Measurements from ENCODE around the gene SLC8A2.
"Not testable (repeated sequence)": the region's sequence is repeated elsewhere in the genome, so short reads cannot be mapped to it uniquely, and the experiment has no call there.

The SLC8A2 gene

DNA sequence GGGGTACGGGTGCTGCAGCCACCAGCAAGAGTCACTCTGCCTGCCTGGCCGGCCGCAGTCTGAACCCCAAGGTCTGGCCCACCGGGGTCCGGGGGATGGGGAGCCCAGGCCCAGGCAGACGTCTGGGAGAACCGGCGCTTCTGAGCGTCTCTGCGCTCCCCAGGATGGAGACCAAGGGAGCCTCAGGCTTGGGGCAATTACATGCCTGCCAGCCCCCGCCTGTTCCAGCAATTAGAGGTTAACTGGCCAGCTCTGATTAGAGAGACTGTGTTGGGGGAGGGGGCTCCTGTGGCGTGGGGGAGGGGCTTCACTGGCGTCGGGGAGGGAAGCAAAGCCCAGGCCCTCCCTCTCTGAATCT is 64.3 kb downstream of the SLC8A2 start:
- no peak for DNase-seq

GRCh38 chr19:47406711-47407416 is 64.8 kb downstream of the SLC8A2 start:
- DNase-seq, result no peak

GRCh38 chr19:47405854-47406417 is 65.8 kb downstream of the SLC8A2 start:
- DNase-seq, result no peak

GRCh38 chr19:47405197-47405550 is 66.5 kb downstream of the SLC8A2 start:
- no peak for DNase-seq

DNA sequence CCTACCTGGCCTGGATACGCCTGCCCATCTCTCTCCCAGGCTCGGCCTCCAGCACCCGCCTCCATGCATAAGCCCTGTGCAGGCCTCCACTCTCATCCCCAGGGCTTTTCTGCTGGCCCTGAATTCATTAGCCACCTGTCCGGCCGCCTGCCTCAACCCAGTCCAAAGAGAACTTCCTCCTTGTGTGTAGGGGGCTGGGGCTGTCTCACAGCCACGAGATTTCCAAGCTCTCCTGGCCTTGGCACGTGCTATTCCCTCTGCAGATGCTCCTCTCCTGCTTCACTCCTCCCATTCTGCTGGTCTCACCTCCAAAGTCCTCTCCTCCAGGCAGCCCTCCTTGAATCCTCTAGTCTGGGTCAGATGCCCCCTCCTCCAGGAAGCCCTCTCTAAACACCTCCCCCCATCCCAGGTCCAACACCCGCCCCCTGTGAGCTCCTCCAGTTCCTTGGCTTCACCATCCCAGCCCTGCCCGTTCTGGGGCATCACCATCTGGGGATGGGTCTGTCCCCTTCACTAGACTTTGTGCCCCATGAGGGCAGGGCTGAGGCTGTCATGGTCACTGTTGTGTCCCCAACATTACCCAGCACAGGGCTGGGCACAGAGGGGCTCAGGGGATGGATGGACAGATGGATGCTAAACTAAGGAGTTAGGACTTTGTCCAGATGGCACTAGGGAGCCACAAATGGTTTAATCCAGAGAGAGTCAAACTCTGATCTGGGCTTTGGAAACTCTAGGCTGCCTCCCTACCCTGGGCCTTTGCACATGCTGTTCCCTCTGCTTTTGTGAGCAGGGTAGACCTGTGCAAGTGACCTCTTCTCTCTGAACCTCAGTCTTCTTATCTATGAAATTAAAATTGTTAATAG is 67.1 kb downstream of the SLC8A2 start:
- DNase-seq, result no peak

DNA sequence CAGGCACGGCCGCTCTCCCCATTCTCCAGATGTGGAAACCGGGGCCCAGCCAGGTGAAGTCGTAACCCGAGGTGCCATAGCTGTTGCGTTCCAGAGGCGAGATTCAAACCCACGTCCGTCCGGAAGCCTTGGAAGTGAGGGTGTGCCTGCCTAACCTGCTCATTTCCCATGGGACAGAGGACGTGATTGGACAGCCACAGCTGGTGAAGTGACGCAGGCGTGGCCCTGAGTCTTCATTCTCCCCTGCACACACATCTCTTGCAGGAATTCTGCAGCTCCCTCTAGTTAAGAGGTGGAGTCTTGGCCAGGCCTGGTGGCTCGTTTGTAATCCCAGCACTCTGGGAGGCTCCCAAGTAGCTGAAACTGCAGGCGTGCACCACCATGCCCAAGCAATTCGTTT is 69.2 kb downstream of the SLC8A2 start:
- DNase-seq, result no peak

DNA sequence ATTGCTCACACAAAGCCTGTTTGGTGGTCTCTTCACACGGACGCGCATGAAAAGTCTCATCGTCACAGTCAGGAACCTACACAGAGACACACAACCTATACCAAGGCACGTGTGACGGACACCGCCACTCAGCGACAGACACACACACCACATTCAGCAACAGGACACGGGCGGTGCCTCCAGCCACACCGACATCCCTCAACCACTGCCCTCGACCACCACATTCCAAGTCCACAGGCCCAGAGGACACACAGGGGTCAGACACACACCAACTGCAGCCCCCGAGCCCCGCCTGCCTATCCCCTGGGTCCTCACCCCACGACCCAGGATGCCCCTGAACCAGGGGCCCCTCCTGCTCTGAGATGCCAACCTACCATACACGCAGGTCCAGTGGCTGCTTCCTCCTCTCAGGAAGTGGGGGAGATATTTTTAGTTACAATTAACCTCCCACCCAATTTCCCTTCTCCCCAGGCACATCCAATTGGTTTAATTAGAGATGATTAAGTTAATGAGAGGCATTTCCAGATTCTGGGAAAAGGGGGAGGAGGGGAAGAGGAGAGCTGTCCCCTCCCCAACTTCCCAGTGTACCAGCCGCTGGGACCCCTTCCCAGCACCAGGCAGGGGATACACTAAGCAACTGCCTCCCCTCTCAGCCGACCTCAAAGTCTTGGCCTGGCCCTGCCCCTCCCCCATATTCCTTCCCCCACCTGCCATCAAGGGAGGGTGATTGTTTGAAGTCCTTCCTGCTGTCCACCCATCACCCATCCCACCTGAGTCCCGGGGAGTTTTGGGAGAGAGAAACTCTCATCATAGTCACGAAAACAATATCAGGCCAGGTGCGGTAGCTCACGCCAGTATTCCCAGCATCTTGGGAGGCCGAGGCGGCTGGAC is 72.7 kb downstream of the SLC8A2 start:
- DNase-seq, result no peak

- DNase-seq, result peak; percentile 79
These were observed 80.0 kb downstream of the SLC8A2 start for GRCh38 chr19:47391510-47392223.

- no peak for DNase-seq
These were observed 80.9 kb downstream of the SLC8A2 start for GRCh38 chr19:47390533-47391488.

DNA sequence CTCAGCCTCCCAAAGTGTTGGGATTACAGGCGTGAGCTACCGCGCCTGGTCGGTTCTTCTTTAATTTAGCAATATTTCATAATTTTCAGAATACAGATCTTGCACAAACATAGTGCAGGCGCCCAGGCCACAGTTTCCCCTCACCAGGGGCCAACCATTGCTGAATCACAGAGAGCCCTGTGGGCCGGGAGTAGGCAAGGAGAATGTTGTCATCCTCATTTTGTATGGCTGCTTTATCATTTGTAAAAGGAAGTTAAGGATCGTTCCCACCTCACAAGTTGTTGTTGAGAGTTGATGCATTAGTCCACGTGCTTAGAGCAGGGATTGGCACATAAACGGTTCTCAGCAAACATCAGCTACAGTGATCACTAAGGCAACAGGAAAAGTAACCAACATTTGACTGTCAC is 82.5 kb downstream of the SLC8A2 start:
- DNase-seq, result no peak

DNA sequence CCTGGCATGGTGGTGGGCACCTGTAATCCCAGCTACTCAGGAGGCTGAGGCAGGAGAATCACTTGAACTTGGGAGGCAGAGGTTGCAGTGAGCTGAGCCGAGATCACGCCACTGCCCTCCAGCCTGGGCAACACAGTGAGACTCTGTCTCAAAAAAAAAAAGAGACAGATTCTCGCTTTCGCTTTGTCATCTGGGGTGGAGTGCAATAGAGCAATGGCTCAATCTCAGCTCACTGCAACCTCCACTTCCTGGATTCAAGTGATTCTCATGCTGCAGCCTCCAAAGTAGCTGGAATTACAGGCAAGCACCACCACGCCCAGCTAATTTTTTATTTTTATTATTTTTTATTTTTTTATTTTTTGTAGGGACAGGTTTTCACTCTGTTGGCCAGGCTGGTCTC is 83.0 kb downstream of the SLC8A2 start:
- not testable (repeated sequence) for DNase-seq

DNA sequence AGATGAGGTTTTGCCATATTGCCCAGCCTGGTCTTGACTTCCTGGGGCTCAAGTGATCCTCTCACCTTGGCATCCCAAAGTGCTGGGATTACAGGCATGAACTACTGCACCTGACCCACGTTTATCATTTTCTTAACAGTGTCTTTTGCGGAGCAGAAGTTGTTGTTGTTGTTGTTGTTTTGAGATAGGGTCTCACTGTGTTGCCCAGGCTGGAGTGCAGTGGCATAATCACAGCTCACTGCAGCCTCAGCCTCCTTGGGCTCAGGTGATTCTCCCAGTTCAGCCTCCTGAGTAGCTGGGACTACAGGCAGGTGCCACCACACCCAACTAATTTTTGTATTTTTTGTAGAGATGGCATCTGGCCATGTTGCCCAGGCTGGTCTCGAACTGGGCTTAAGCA is 84.1 kb downstream of the SLC8A2 start:
- not testable (repeated sequence) for DNase-seq

GRCh38 chr19:47386582-47386981 is 85.1 kb downstream of the SLC8A2 start:
- not testable (repeated sequence) for DNase-seq

GRCh38 chr19:47384533-47384932 is 87.2 kb downstream of the SLC8A2 start:
- not testable (repeated sequence) for DNase-seq

GRCh38 chr19:47383890-47384289 is 87.8 kb downstream of the SLC8A2 start:
- not testable (repeated sequence) for DNase-seq

- DNase-seq, result no peak
These were observed 89.9 kb downstream of the SLC8A2 start for GRCh38 chr19:47381653-47382279.

DNA sequence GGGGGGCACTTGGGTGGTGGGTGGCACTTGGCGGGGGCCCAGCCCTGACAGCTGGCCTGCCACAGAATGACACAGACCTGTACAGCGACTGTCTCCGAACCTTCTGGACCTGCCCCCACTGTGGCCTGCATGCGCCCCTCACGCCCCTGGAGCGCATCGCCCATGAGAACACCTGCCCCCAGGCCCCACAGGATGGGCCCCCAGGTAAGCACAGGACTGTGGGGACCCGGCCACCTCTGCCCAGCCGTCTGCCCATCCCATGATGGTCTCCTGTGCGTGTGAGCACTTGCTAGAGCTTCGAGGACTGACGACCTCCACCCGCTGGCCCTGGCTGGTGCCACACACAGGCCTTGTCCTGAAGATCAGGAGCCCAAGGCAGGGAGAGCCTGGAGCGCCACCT is 90.6 kb downstream of the SLC8A2 start:
- DNase-seq, result no peak

DNA sequence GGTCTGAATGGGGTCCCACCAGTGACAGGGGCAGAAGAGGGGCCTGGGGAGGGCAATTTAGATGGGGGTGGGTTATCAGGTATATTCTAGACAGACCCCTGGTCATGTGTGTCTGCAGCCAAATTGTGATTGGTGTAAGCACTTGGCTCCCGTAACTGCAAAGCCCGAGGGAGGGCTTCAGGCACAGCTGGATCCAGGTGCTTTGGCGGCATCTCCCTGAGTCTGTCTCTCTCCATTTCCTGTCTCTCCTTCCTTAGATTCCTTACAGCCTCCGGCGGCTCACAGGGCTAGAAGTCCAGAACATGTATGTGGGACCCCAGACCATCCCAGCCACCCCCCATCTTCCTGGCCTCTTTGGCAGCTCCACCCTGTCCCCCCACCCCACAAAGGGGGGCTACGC is 91.1 kb downstream of the SLC8A2 start:
- no peak for DNase-seq

DNA sequence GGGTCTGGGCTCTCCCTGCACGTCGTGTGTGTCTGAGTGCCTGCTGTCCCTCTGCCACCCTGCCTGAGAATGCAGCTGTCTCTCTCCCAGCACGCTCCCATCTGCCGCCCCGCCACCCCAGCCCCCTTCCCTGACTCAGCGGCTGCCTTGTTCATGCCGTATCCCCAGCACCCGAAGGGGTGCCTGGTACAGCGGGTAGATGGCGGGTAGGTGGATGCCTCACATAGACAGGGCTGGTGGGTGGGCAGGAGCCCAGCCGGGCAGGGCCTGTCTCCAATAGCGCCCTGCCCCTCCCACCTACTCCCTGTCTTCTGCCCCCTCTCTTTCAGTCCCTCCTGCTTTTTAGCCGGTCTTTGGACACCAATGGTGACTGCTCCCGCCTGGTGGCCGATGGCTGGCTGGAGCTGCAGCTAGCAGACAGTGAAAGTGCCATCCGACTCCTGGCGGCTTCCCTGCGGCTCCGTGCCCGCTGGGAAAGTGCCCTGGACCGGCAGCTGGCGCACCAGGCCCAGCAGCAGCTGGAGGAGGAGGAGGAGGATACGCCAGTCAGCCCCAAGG is 92.2 kb downstream of the SLC8A2 start:
- no peak for DNase-seq

- DNase-seq, result no peak
These were observed 93.4 kb downstream of the SLC8A2 start for GRCh38 chr19:47378246-47378645.

Measured in activated naive CD4-positive, alpha-beta T cell treated with anti-CD3 and anti-CD28 coated beads, Interleukin-2, amount 50 U/mL, for 16 hours (primary cell).